NCI-H345 (cell line): ENCODE measurements around the gene CTNNA3.

Experiments
- DNase-seq: peaks from one replicate; lab custom pipeline; 2025; lab: John Stamatoyannopoulos, UW

Gene CTNNA3

GRCh38 chr10:66862687-66863258, 833.2 kb downstream of the CTNNA3 start:
- no peak for DNase-seq

GRCh38 chr10:66860376-66860945, 835.5 kb downstream of the CTNNA3 start:
- no peak for DNase-seq

- no peak for DNase-seq
These were observed 843.2 kb downstream of the CTNNA3 start for GRCh38 chr10:66852811-66853210.

- no peak for DNase-seq
These were observed 847.1 kb downstream of the CTNNA3 start for GRCh38 chr10:66848856-66849255.

- no peak for DNase-seq
These were observed 851.6 kb downstream of the CTNNA3 start for GRCh38 chr10:66844176-66844942.

GRCh38 chr10:66843396-66843795, 852.6 kb downstream of the CTNNA3 start:
- no peak for DNase-seq

- no peak for DNase-seq
These were observed 853.1 kb downstream of the CTNNA3 start for GRCh38 chr10:66842867-66843266.

GRCh38 chr10:66842371-66842770, 853.6 kb downstream of the CTNNA3 start:
- DNase-seq = no peak

GRCh38 chr10:66838656-66839055, 857.3 kb downstream of the CTNNA3 start:
- DNase-seq = no peak

GRCh38 chr10:66837990-66838389, 858.0 kb downstream of the CTNNA3 start:
- DNase-seq = no peak

- no peak for DNase-seq
These were observed 858.7 kb downstream of the CTNNA3 start for GRCh38 chr10:66837335-66837734.

GRCh38 chr10:66836771-66837170, 859.2 kb downstream of the CTNNA3 start:
- DNase-seq = no peak

- DNase-seq = no peak
These were observed 859.9 kb downstream of the CTNNA3 start for GRCh38 chr10:66836057-66836456.

GRCh38 chr10:66835400-66835799, 860.6 kb downstream of the CTNNA3 start:
- DNase-seq = no peak

- DNase-seq = no peak
These were observed 861.2 kb downstream of the CTNNA3 start for GRCh38 chr10:66834802-66835201.

GRCh38 chr10:66833861-66834260, 862.1 kb downstream of the CTNNA3 start:
- DNase-seq = no peak

GRCh38 chr10:66832781-66833422, 863.1 kb downstream of the CTNNA3 start:
- no peak for DNase-seq

GRCh38 chr10:66828957-66829356, 867.0 kb downstream of the CTNNA3 start:
- no peak for DNase-seq

- no peak for DNase-seq
These were observed 868.6 kb downstream of the CTNNA3 start for GRCh38 chr10:66827353-66827752.

- no peak for DNase-seq
These were observed 872.7 kb downstream of the CTNNA3 start for GRCh38 chr10:66823301-66823700.

- DNase-seq = no peak
These were observed 873.2 kb downstream of the CTNNA3 start for GRCh38 chr10:66822801-66823200.

- no peak for DNase-seq
These were observed 876.3 kb downstream of the CTNNA3 start for GRCh38 chr10:66819691-66820090.

- no peak for DNase-seq
These were observed 882.9 kb downstream of the CTNNA3 start for GRCh38 chr10:66813122-66813521.
